K562 (cell line): ENCODE data around the gene SGSM2. TPM values are rescaled to one million over a fixed set of nuclear protein-coding genes. Genes with fewer than 3 reads are reported as not detected.

Source experiments
- ATAC-seq: fragments of 200-7000 bp; cut with Tn5 transposase; 3 replicates; pipeline ENCODE4 v1.9.1; 2020; ENCODE audit warnings: moderate library complexity
- BruUV-seq: library from RNA; stranded (reverse); fragments of 400-500 nt; replicated peaks from 2 replicates; lab custom pipeline; 2021; lab: Mats Ljungman, UMichigan
- CTCF ChIA-PET: fragments of 300-600 bp; formaldehyde crosslinking; extraction: SDS; loops from one replicate; lab custom pipeline; 2021; ENCODE audit warnings: low intra/inter-chr PET ratio; lab: Yijun Ruan, JAX
- POLR2A ChIA-PET: fragments of 300-600, 350-650 bp; sonication (Branson Sonifier 250); formaldehyde crosslinking; extraction: SDS; loops from one replicate; lab custom pipeline; 2021; ENCODE audit warnings: antibody characterized with exemption, inconsistent platforms; lab: Yijun Ruan, JAX
- DNase-seq, 4 experiments: peaks; one replicate each; pipeline versions ENCODE4 v3.0.0 to v3.0.0-alpha.2; 2011 to 2018; ENCODE audit warnings: low spot score in 3 of 4, mixed read lengths in 3 of 4; ENCODE audit errors: extremely low read depth in 1 of 4
- FAIRE-seq: peaks from 2 replicates; lab custom pipeline; 2011; peaks lifted over from hg19 to GRCh38; lab: Jason Lieb, UNC
- H2AFZ ChIP-seq: 2 replicates; pipeline ENCODE4 v1.6.0; 2011; ENCODE audit warnings: low read depth, low read length, control low read depth, inconsistent platforms
- H3K27ac ChIP-seq: fragments of 200-600 bp; 3 replicates; pipeline ENCODE4 v1.8.0; 2011; ENCODE audit warnings: low read depth, mild to moderate bottlenecking, control low read depth, inconsistent platforms, low read length, moderate library complexity, mixed read lengths; ENCODE audit errors: extremely low read depth
- H3K27me3 ChIP-seq, 2 experiments: fragments of 300-600 bp in 1 of 2; 2 replicates in 1 of 2; 3 replicates in 1 of 2; pipeline versions ENCODE4 v1.6.0 to v1.8.0; 2011; ENCODE audit warnings: inconsistent platforms in 2 of 2, low read length in 2 of 2, mild to moderate bottlenecking in 1 of 2, mixed read lengths in 1 of 2, moderate library complexity in 1 of 2; ENCODE audit not compliant: control insufficient read depth in 2 of 2, insufficient read depth in 2 of 2
- H3K36me3 ChIP-seq: fragments of 300-600 bp; 3 replicates; pipeline ENCODE4 v1.8.0; 2011; ENCODE audit warnings: mild to moderate bottlenecking, low read length, inconsistent platforms; ENCODE audit not compliant: control insufficient read depth, insufficient read depth
- H3K4me1 ChIP-seq, 2 experiments: fragments of 200-600 bp in 1 of 2; replicated peaks in 1 of 2; 2 replicates in 1 of 2; 3 replicates in 1 of 2; pipeline versions ENCODE4 v1.5.1 to v1.8.0; 2011; ENCODE audit warnings: inconsistent platforms in 2 of 2, low read length in 2 of 2, mild to moderate bottlenecking in 1 of 2, mixed read lengths in 1 of 2, moderate library complexity in 1 of 2; ENCODE audit not compliant: control insufficient read depth in 2 of 2, insufficient read depth in 2 of 2
- H3K4me2 ChIP-seq: 2 replicates; pipeline ENCODE4 v1.6.1; 2011; ENCODE audit warnings: low read length, control low read depth, inconsistent platforms, mixed read lengths; ENCODE audit not compliant: insufficient read depth
- H3K4me3 ChIP-seq: fragments of 200-600 bp; sonication (generic), shearing (Covaris generic); 2 replicates; pipeline ENCODE4 v1.5.1; 2016; ENCODE audit warnings: control low read depth, inconsistent platforms
- H3K79me2 ChIP-seq: fragments of 200-600 bp; 3 replicates; pipeline ENCODE4 v1.8.0; 2011; ENCODE audit warnings: low read length, inconsistent platforms; ENCODE audit not compliant: control insufficient read depth, insufficient read depth
- H3K9ac ChIP-seq, 2 experiments: 2 replicates each; pipeline versions ENCODE4 v1.6.0 to v1.6.1; 2011; ENCODE audit warnings: low read depth in 2 of 2, low read length in 2 of 2, control low read depth in 1 of 2, inconsistent platforms in 1 of 2, mild to moderate bottlenecking in 1 of 2, mixed read lengths in 1 of 2; ENCODE audit not compliant: insufficient read depth in 1 of 2
- H3K9me1 ChIP-seq: one replicate; pipeline ENCODE4 v1.6.0; 2011; ENCODE audit warnings: inconsistent platforms, mild to moderate bottlenecking, low read length, moderate library complexity; ENCODE audit not compliant: control insufficient read depth, insufficient read depth
- H3K9me3 ChIP-seq: replicated peaks from 2 replicates; pipeline ENCODE4 v1.5.1; 2011; ENCODE audit warnings: low read depth, low read length, inconsistent platforms; ENCODE audit not compliant: control insufficient read depth, insufficient read depth
- H4K20me1 ChIP-seq: replicated peaks from 2 replicates; pipeline ENCODE4 v1.6.1; 2011; ENCODE audit warnings: low read length, inconsistent platforms, mixed read lengths; ENCODE audit not compliant: control insufficient read depth, insufficient read depth
- HMGN3 ChIP-seq: IDR thresholded peaks from 2 replicates; pipeline ENCODE4 v1.6.1; 2011; ENCODE audit warnings: borderline replicate concordance, low read depth, mild to moderate bottlenecking, mixed read lengths, low read length; ENCODE audit not compliant: insufficient read length; ENCODE audit errors: extremely low read depth
- KLF6 ChIP-seq: fragments of 250-450 bp; sonication (Bioruptor Pico); IDR thresholded peaks from 2 replicates; pipeline ENCODE4 v1.4.0; 2020; ENCODE audit warnings: mild to moderate bottlenecking, moderate library complexity, borderline replicate concordance
- ZNF277 ChIP-seq: fragments of 250-450 bp; sonication (Bioruptor Pico); IDR thresholded peaks from 2 replicates; pipeline ENCODE4 v1.8.0; 2022; ENCODE audit warnings: inconsistent platforms, mild to moderate bottlenecking, moderate library complexity, borderline replicate concordance
- WGBS: fragments of 100-300 bp; shearing (Covaris generic); methylation state at CpG from one replicate; pipeline ENCODE4 v1.1.6; 2016; ENCODE audit warnings: low coverage, mixed read lengths; ENCODE audit not compliant: insufficient coverage; ENCODE audit errors: missing lambda C conversion rate; 5-methylcytosine and 5-hydroxymethylcytosine counted together
- in situ Hi-C: fragments of 300-500 bp; cut with MboI; formaldehyde crosslinking; loops from 4 replicates; pipeline ENCODE4 v1.15.0; 2018; ENCODE audit warnings: inconsistent platforms, mixed read lengths
- intact Hi-C: fragments of 100-400 bp; cut with micrococcal nuclease; formaldehyde crosslinking; loops from 2 replicates; pipeline ENCODE4 v1.14.2; 2022
- polyA plus RNA-seq, 8 experiments: library from polyadenylated mRNA; depleted of rRNA in 4 of 8; stranded (reverse) in 5 of 8; unstranded in 3 of 8; fragments of >200 nt; fragmentation: Nextera tagmentation in 2 of 8; fragmentation: Illumina TruSeq in 1 of 8; extraction: Ambion mirVana in 2 of 8; extraction: Trizol in 1 of 8; gene quantifications; 2 replicates each; pipeline versions ENCODE4 v1.2.1 to v1.2.3, GENCODE V29; 2011 to 2014; ENCODE audit warnings: inconsistent platforms in 1 of 8, missing spikeins in 1 of 8
- total RNA-seq, 7 experiments: library from RNA; depleted of rRNA in 6 of 7; stranded (reverse); fragments of >200 nt in 6 of 7; fragmentation: Illumina TruSeq in 2 of 7; extraction: Trizol in 2 of 7; gene quantifications; 2 replicates each; pipeline versions ENCODE4 v1.2.1 to v1.2.3, GENCODE V29; 2011 to 2021; ENCODE audit warnings: low replicate concordance in 1 of 7
- TF ChIP-seq, protein P1 (sequence below): sonication (generic); formaldehyde crosslinking; IDR thresholded peaks from 2 replicates; pipeline ENCODE4 v1.8.0; 2022; ENCODE audit warnings: mild to moderate bottlenecking, missing genetic modification reagents, borderline replicate concordance

The SGSM2 gene
- total and polyA plus RNA-seq, 9 of the 15 experiments (the other 6 are each of a cell fraction or from before 2014, with no cell fraction given) = 0.20 to 26.3 (median 14.8) TPM

DNA sequence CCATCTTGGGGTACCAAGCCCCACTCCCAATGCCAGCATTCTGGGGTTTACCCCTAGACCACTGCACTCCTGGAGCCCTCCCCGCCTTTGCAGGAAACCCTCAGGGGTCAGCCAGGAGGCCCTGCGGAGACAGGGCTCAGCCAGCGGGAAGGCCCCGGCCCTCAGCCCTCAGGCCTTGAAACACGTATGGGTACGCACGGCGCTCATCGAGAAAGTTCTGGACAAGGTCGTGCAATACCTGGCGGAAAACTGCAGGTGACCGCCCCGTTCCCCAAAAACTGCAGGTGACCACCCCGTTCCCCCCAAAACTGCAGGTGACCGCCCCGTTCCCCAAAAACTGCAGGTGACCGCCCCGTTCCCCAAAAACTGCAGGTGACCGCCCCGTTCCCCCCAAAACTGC is 24.7 kb downstream of the SGSM2 start:
- 96% methylated on average over 4 of the region's 20 CpGs for WGBS
- intact Hi-C loops (no loop called here), in situ Hi-C loops (no loop called here)
- ChIA-PET CTCF (no interaction called here), POLR2A (no interaction called here)
- Histone ChIP-seq H3K79me2 (no peaks in the 10 kb centered on the region), H3K9me3 (no peaks in the 10 kb centered on the region), H4K20me1 (no peaks in the 10 kb centered on the region; the same call in 1 of the 2 replicates), H3K9me1 (no peaks in the 10 kb centered on the region), H3K4me3 (no peak overlapping the region), H3K9ac (no peak overlapping the region), H3K27ac (no peak overlapping the region), H3K4me2 (no peak overlapping the region), H3K27me3 (no peaks in the 10 kb centered on the region), H3K4me1 (peaks cover 8 to 13% of the 10 kb centered on the region in 2 experiments; a peak in 4 of 5 replicates), H3K36me3 (no peaks in the 10 kb centered on the region), H2AFZ (no peak overlapping the region)
- TF ChIP-seq HMGN3 (no peak), ZNF277 (no peak), KLF6 (no peak)
- TF ChIP-seq, protein P1, sequence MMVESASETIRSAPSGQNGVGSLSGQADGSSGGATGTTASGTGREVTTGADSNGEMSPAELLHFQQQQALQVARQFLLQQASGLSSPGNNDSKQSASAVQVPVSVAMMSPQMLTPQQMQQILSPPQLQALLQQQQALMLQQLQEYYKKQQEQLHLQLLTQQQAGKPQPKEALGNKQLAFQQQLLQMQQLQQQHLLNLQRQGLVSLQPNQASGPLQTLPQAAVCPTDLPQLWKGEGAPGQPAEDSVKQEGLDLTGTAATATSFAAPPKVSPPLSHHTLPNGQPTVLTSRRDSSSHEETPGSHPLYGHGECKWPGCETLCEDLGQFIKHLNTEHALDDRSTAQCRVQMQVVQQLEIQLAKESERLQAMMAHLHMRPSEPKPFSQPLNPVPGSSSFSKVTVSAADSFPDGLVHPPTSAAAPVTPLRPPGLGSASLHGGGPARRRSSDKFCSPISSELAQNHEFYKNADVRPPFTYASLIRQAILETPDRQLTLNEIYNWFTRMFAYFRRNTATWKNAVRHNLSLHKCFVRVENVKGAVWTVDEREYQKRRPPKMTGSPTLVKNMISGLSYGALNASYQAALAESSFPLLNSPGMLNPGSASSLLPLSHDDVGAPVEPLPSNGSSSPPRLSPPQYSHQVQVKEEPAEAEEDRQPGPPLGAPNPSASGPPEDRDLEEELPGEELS (CRISPR knock-in tag) = no peak
- ATAC-seq (no peak), FAIRE-seq (no peak), DNase-seq (no peak)
- no TSS peak for BruUV-seq
